ENCODE data around the gene ARHGAP29.

Gene ARHGAP29

DNA sequence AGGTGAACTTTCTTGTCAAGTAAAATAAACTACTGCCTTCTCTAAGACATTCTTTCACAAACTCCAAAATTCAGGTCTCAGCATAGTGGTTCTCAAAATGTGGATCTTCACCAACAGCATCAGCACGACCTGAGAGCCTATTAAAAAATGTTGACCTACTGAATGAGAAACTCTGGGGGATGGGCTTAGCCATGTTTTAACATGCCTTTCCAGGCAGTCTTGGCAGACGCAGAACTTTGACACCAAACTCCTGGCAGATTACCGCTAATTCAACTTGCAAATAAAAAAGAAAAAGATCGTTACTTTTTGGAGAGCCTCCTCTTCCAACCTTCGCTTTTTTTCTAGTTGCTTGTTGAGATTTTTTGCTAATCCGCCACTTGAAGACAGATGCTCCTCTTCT is 35.1 kb downstream of the ARHGAP29 start:
- TF ChIP-seq, protein P1, sequence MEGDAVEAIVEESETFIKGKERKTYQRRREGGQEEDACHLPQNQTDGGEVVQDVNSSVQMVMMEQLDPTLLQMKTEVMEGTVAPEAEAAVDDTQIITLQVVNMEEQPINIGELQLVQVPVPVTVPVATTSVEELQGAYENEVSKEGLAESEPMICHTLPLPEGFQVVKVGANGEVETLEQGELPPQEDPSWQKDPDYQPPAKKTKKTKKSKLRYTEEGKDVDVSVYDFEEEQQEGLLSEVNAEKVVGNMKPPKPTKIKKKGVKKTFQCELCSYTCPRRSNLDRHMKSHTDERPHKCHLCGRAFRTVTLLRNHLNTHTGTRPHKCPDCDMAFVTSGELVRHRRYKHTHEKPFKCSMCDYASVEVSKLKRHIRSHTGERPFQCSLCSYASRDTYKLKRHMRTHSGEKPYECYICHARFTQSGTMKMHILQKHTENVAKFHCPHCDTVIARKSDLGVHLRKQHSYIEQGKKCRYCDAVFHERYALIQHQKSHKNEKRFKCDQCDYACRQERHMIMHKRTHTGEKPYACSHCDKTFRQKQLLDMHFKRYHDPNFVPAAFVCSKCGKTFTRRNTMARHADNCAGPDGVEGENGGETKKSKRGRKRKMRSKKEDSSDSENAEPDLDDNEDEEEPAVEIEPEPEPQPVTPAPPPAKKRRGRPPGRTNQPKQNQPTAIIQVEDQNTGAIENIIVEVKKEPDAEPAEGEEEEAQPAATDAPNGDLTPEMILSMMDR (IDR thresholded peaks at IDR 0.05; ENCODE audit: low read depth, low read length): no peak
- no peak overlapping the region for H3K4me3 ChIP-seq (ENCODE audit: low read depth, low read length)

DNA sequence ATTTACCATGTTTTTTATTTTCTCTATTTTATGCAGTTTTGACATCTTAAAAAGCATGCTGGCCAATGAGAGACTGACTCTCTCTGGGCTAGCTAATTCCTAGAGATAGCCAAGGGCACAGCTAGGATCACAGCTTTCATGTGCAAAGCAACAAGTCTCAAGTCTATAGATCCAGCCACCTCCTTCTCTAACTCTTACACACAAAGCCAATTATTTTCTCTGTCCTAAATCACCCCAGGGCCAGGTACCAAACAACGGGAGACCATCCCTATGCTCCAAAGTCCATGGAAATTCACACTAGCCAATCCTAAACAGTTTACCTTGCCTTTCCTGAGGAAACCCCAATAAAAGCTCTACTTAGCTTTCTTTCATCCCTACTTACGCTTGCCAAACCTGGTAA is 38.0 kb downstream of the ARHGAP29 start:
- TF ChIP-seq, protein P1 (IDR thresholded peaks at IDR 0.05; ENCODE audit: low read depth, low read length): no peak

DNA sequence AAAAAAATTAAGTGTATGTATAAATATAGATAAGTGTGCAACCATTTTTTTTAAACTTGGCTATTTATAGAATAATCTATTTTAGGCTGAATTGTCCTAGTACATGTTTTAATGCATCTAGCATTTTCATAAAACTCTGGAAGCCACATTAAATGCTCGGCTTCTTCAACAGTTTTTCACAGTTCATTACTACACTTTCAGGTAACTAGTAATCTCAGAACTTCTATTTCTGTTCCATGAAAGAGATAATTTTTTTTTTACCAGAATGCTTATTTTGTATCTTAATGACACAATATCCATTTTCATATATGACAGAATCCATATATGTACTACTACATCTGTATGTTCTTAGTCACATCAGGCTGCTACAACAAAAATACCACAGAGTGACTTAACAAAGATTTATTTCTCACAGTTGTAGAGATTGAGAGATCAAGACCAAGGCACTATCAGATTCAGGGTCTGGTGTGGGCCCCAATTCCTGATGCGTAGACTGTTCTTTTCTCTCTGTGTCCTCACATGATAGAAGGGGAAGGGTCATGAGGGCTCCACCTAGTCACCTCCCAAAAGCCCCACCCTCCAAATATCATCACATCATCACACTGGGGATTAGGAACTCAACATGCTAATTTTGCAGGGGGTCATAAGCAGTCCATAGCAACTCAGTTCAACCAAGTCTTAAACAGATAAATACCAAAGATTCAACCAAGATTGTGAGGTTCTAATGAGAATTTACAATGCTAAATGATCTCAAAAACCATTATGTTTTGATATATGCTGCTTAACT is 43.1 kb downstream of the ARHGAP29 start:
- TF ChIP-seq, protein P1 (IDR thresholded peaks at IDR 0.05; ENCODE audit: low read depth, low read length): no peak
- no peak overlapping the region for H3K4me3 ChIP-seq (ENCODE audit: low read depth, low read length)

More for the DNA sequence above, 38.0 kb downstream of the ARHGAP29 start:
- no peak overlapping the region for H3K4me3 ChIP-seq (ENCODE audit: low read depth, low read length)

DNA sequence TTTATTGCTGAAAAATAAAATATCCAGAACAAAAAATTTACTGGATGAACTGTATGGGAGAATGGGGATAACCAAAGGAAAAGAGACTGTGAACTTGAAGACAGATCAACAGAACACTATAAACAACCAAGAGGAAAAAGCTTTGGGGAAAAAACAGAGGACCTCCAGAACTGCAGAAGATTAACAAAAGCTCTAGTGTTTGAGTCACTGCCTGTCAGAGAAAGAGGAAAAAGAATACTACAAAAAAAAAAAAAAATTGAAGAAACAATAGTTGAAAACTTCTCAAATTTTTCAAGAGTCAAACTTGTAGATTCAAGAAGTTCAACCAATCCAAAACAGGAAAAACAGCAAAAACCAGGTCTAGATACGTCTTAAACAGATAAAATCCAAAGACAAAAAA is 44.3 kb downstream of the ARHGAP29 start:
- TF ChIP-seq, protein P1 (IDR thresholded peaks at IDR 0.05; ENCODE audit: low read depth, low read length): no peak
- H3K4me3 ChIP-seq (ENCODE audit: low read depth, low read length): no peak overlapping the region

DNA sequence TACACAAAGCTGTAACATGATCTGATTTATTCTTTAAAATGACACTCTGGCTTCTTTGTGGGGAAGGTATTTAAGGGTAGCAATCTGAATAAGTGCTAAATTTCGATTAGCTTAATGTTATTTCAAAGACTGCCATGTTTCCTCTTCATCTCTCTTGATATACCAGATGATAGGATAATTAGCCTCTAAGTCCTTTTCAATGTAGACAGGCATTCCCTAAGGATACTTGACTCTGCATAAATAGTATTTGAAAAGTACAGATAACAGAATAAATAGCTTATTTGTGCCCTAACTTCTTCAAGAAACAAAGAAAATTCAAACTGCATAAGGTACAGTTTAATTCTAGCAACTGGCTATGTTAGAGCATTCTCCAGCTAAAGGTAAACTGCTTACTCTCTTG is 46.2 kb downstream of the ARHGAP29 start:
- H3K4me3 ChIP-seq (ENCODE audit: low read depth, low read length): no peak overlapping the region

DNA sequence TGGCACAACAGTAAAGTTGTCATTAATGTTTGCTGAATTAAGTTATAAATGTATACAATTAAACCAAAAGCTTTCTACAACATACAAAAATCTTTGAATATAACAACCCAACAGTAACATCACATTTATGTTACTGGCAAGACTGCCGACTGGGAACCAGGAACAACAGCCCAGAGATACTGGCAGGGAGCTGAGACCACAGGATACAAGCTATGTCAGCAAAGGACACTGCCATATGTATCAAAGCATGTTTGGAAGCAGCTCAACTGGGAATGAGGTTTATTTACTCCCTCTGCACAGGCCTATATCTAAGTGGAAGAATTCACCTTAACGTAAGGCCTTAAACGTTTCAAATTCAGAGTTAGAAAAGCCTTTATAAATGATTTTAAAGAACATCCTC is 50.4 kb downstream of the ARHGAP29 start:
- TF ChIP-seq, protein P1 (IDR thresholded peaks at IDR 0.05; ENCODE audit: low read depth, low read length): no peak
- H3K4me3 ChIP-seq (ENCODE audit: low read depth, low read length): no peak overlapping the region

More for the DNA sequence above, 46.2 kb downstream of the ARHGAP29 start:
- TF ChIP-seq, protein P1 (IDR thresholded peaks at IDR 0.05; ENCODE audit: low read depth, low read length): no peak

DNA sequence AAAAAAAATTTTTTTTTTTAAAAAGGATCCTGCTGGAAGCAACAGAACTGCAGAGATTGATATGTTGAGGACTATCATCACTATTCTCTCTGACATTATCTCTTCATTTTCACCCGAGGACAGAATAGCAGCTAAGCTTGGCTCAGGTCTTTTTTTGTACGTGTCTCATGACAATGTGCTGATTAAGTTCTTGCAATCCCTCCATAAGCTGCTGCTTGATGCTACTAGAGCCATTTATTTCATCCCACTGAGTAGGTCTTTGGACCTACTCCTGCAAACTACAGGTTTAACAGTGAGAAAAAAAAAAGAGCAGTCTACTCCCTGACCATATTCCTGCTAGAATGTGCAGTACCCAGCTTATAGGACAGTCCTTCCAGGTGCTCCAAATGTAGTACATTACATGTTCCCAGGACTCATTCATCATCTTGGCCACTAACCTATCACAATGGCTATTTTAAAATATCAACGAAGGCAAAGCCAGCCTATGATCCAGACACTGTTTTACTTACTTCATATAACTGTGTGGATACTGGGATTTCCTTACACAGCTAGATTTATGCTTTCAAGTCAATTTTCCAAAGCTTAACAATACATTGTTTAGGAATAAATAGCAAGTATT is 54.1 kb downstream of the ARHGAP29 start:
- no peak overlapping the region for H3K4me3 ChIP-seq (ENCODE audit: low read depth, low read length)
- TF ChIP-seq, protein P1 (IDR thresholded peaks at IDR 0.05; ENCODE audit: low read depth, low read length): no peak

Measured in WI38 (cell line).